CD4-positive, alpha-beta T cell (primary cell): ENCODE results near the gene TEKT5. TPM values are rescaled to one million over a fixed set of nuclear protein-coding genes. Genes with fewer than 3 reads are reported as not detected.

ENCODE experiments used
- ATAC-seq: fragments of 200-7000 bp; cut with Tn5 transposase; one replicate; pipeline ENCODE4 v1.10.0; 2022; ENCODE audit warnings: mild to moderate bottlenecking; ENCODE audit not compliant: poor library complexity
- CTCF ChIA-PET: fragments of 350-600 bp; sonication (Branson Sonifier 250); formaldehyde crosslinking; loops from one replicate; lab custom pipeline; 2021; ENCODE audit warnings: antibody characterized with exemption, inconsistent platforms; lab: Charles Lee
- POLR2A ChIA-PET: fragments of 350-600 bp; sonication (Branson Sonifier 250); formaldehyde crosslinking; loops from one replicate; lab custom pipeline; 2021; ENCODE audit warnings: antibody characterized with exemption, inconsistent platforms; lab: Charles Lee
- DNase-seq, 14 experiments: peaks; one replicate each; pipeline ENCODE4 v3.0.0-alpha.2; 2013 to 2020; ENCODE audit warnings: mixed read lengths in 2 of 14
- H3K27ac ChIP-seq, 2 donors: one replicate each; pipeline versions ENCODE4 v1.5.1 to v1.7.0; 2013; ENCODE audit warnings: low read length in 2 of 2, low read depth in 1 of 2, mild to moderate bottlenecking in 1 of 2
- H3K27me3 ChIP-seq, 2 experiments: 1 replicate in 1 of 2; 2 replicates in 1 of 2; pipeline versions ENCODE4 v1.6.1 to v1.7.0; 2013; ENCODE audit warnings: low read length in 2 of 2, control low read depth in 1 of 2, mild to moderate bottlenecking in 1 of 2, moderate library complexity in 1 of 2; ENCODE audit not compliant: insufficient read depth in 2 of 2, control insufficient read depth in 1 of 2
- H3K36me3 ChIP-seq: one replicate; pipeline ENCODE4 v1.6.1; 2013; ENCODE audit warnings: low read length, control low read depth; ENCODE audit not compliant: insufficient read depth
- H3K4me1 ChIP-seq: one replicate; pipeline ENCODE4 v1.6.1; 2013; ENCODE audit warnings: low read length, control low read depth; ENCODE audit not compliant: insufficient read depth
- H3K4me3 ChIP-seq: one replicate; pipeline ENCODE4 v1.5.1; 2013; ENCODE audit warnings: mild to moderate bottlenecking, low read length, moderate library complexity
- H3K9me3 ChIP-seq, 2 experiments: 1 replicate in 1 of 2; 2 replicates in 1 of 2; pipeline versions ENCODE4 v1.6.1 to v1.7.0; 2013; ENCODE audit warnings: low read length in 2 of 2, mild to moderate bottlenecking in 2 of 2, control low read depth in 1 of 2, moderate library complexity in 1 of 2; ENCODE audit not compliant: control insufficient read depth in 1 of 2, insufficient read depth in 1 of 2
- H3K27ac Mint-ChIP-seq: one replicate; pipeline ENCODE4 v1.8.0; 2020; ENCODE audit warnings: mixed read lengths
- H3K27me3 Mint-ChIP-seq: one replicate; pipeline ENCODE4 v1.8.0; 2021; ENCODE audit warnings: mixed read lengths
- H3K36me3 Mint-ChIP-seq: one replicate; pipeline ENCODE4 v1.8.0; 2021; ENCODE audit warnings: low read depth, mixed read lengths
- H3K4me1 Mint-ChIP-seq: one replicate; pipeline ENCODE4 v1.8.0; 2021; ENCODE audit warnings: low read depth, mixed read lengths
- H3K4me3 Mint-ChIP-seq: one replicate; pipeline ENCODE4 v1.8.0; 2020; ENCODE audit warnings: mild to moderate bottlenecking, mixed read lengths
- H3K9me3 Mint-ChIP-seq: one replicate; pipeline ENCODE4 v1.8.0; 2020; ENCODE audit warnings: mixed read lengths
- intact Hi-C, 2 experiments: fragments of 100-400 bp; cut with DNase I in 1 of 2; cut with micrococcal nuclease in 1 of 2; formaldehyde crosslinking; loops; one replicate each; pipeline versions ENCODE4 v1.15.1 to v1.9.0; 2023 to 2025; cut with DNase I, micrococcal nuclease
- total RNA-seq, 174 experiments: library from RNA in 2 of 174; stranded (reverse) in 2 of 174; gene quantifications; one replicate each; pipeline ENCODE4 v1.2.3 and lab custom pipeline; 2021 to 2026
- TF ChIP-seq, protein P1 (sequence below): fragments of 200-600 bp; IDR thresholded peaks from one replicate; pipeline ENCODE4 v1.8.0; 2022; ENCODE audit warnings: antibody characterized with exemption, mild to moderate bottlenecking

TEKT5 gene
- total RNA-seq, 2 experiments from 2014 or later: not detected

DNA sequence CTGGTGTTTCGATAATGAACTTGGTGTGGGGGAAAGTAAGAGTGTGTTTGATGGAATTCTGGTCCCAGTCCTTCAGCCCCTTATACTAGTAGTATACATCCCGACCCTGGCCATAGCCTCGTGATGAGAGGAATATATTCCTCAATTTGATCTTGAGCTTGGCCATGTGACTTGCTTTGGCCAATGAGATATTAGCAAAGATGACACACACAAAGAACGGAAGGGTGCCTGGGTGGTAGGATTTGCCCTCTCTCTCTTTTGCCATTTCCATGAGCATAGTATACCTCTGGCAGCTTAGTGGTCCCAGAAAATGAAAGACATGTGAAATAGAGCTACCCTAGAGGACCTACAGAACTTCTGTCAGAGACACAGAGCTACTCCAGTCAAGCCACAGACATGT, 111.5 kb downstream of the TEKT5 start:
- TF ChIP-seq, protein P1, sequence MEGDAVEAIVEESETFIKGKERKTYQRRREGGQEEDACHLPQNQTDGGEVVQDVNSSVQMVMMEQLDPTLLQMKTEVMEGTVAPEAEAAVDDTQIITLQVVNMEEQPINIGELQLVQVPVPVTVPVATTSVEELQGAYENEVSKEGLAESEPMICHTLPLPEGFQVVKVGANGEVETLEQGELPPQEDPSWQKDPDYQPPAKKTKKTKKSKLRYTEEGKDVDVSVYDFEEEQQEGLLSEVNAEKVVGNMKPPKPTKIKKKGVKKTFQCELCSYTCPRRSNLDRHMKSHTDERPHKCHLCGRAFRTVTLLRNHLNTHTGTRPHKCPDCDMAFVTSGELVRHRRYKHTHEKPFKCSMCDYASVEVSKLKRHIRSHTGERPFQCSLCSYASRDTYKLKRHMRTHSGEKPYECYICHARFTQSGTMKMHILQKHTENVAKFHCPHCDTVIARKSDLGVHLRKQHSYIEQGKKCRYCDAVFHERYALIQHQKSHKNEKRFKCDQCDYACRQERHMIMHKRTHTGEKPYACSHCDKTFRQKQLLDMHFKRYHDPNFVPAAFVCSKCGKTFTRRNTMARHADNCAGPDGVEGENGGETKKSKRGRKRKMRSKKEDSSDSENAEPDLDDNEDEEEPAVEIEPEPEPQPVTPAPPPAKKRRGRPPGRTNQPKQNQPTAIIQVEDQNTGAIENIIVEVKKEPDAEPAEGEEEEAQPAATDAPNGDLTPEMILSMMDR: no peak
- H3K27me3 Mint-ChIP-seq: peaks cover 69% of the 10 kb centered on the region
- H3K9me3 Mint-ChIP-seq: no peaks in the 10 kb centered on the region
- no peak overlapping the region for H3K27ac ChIP-seq
- no peaks in the 10 kb centered on the region for H3K4me1 Mint-ChIP-seq
- ChIA-PET CTCF (no interaction called here), POLR2A (no interaction called here)
- H3K27ac Mint-ChIP-seq: no peak overlapping the region
- no peak for DNase-seq
- ATAC-seq: no peak
- H3K9me3 ChIP-seq: no peaks in the 10 kb centered on the region
- H3K4me3 Mint-ChIP-seq: no peak overlapping the region
- H3K4me3 ChIP-seq: no peak overlapping the region
- no peaks in the 10 kb centered on the region for H3K36me3 Mint-ChIP-seq
- intact Hi-C loops: no loop called here
- no peaks in the 10 kb centered on the region for H3K36me3 ChIP-seq
- H3K27me3 ChIP-seq: peaks cover 26 to 47% of the 10 kb centered on the region in 2 experiments
- H3K4me1 ChIP-seq: no peaks in the 10 kb centered on the region

DNA sequence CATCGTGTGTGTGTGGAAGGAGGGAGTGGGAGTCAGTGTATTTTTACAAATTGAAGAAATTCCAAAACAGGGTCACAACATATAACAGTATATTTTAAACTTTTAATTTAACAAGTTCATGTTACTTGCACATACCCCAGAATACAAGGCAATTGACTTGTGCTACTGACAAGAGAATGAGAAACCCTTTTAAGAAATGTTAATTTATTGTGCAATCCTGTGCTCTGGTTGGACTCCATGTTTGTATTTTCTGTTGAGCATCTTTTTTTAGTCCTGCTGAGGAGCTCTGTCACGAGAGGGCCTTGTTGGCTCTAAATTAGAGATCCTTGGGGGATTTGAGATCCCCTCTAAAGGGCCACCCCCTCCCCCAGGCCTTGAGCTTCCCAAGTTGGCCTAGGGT, 113.2 kb downstream of the TEKT5 start:
- Mint-ChIP-seq H3K4me1 (no peaks in the 10 kb centered on the region), H3K27ac (no peak overlapping the region), H3K9me3 (no peaks in the 10 kb centered on the region), H3K27me3 (peaks cover 70% of the 10 kb centered on the region), H3K36me3 (no peaks in the 10 kb centered on the region), H3K4me3 (no peak overlapping the region)
- Histone ChIP-seq H3K27me3 (peaks cover 24 to 51% of the 10 kb centered on the region in 2 experiments), H3K36me3 (no peaks in the 10 kb centered on the region), H3K9me3 (no peaks in the 10 kb centered on the region), H3K4me3 (no peak overlapping the region), H3K4me1 (no peaks in the 10 kb centered on the region), H3K27ac (no peak overlapping the region)
- CTCF ChIA-PET: no interaction called here
- ATAC-seq (no peak), DNase-seq (no peak)
- POLR2A ChIA-PET: no interaction called here
- TF ChIP-seq, protein P1: no peak
- intact Hi-C loops: no loop called here

DNA sequence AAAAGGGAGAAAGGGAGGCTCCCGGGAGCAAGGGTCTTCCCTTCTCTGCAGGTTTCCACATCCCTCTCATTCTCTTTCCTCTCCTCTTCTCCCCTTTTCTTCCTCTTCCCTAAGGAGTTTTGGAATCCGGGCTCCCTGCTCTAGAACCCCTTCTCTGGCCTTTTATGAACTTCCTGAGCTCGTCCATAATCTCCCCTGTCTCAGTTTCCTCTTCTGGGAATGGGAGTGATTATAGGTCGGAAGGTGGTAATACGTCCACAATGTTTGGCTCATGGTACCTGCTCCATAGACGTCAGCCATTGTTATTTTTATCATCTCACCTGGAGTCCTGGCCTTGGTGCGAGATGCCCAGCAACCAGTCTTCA, 113.9 kb downstream of the TEKT5 start:
- Mint-ChIP-seq H3K27me3 (peaks cover 68% of the 10 kb centered on the region), H3K4me3 (no peak overlapping the region), H3K4me1 (no peaks in the 10 kb centered on the region), H3K27ac (no peak overlapping the region), H3K9me3 (no peaks in the 10 kb centered on the region), H3K36me3 (no peaks in the 10 kb centered on the region)
- ATAC-seq (no peak), DNase-seq (no peak)
- no peaks in the 10 kb centered on the region for H3K9me3 ChIP-seq
- POLR2A ChIA-PET: no interaction called here
- H3K4me3 ChIP-seq: no peak overlapping the region
- H3K36me3 ChIP-seq: no peaks in the 10 kb centered on the region
- H3K4me1 ChIP-seq: no peaks in the 10 kb centered on the region
- no peak overlapping the region for H3K27ac ChIP-seq
- intact Hi-C loops: no loop called here
- TF ChIP-seq, protein P1: no peak
- H3K27me3 ChIP-seq: peaks cover 24 to 51% of the 10 kb centered on the region in 2 experiments
- CTCF ChIA-PET: no interaction called here
